GM21528 (cell line): ENCODE measurements around the gene STK16.
"Not testable (repeated sequence)": the region's sequence is repeated elsewhere in the genome, so short reads cannot be mapped to it uniquely, and the experiment has no call there.

ENCODE experiments used
- ATAC-seq: cut with Tn5 transposase; IDR thresholded peaks from one replicate; pipeline ENCODE4 v1.9.1; 2021; ENCODE audit warnings: mild to moderate bottlenecking, moderate library complexity; ENCODE audit not compliant: unreplicated experiment, low FRiP score

The STK16 gene

GRCh38 chr2:219284501-219285372 is 39.5 kb downstream of the STK16 start:
- no peak for ATAC-seq

GRCh38 chr2:219285373-219285735 is 40.1 kb downstream of the STK16 start:
- ATAC-seq: no peak

- ATAC-seq: no peak
Measured at GRCh38 chr2:219285894-219286425, 40.7 kb downstream of the STK16 start.

GRCh38 chr2:219286436-219287115 is 41.3 kb downstream of the STK16 start:
- no peak for ATAC-seq

- ATAC-seq: not testable (repeated sequence)
Measured at GRCh38 chr2:219287116-219287440, 41.8 kb downstream of the STK16 start.

GRCh38 chr2:219287580-219288265 is 42.4 kb downstream of the STK16 start:
- no peak for ATAC-seq

GRCh38 chr2:219289195-219289536 is 43.9 kb downstream of the STK16 start:
- no peak for ATAC-seq

GRCh38 chr2:219289537-219290361 is 44.5 kb downstream of the STK16 start:
- no peak for ATAC-seq

GRCh38 chr2:219290381-219291171 is 45.3 kb downstream of the STK16 start:
- ATAC-seq: no peak

GRCh38 chr2:219291394-219291793 is 46.1 kb downstream of the STK16 start:
- ATAC-seq: no peak

GRCh38 chr2:219291910-219292490 is 46.7 kb downstream of the STK16 start:
- no peak for ATAC-seq

GRCh38 chr2:219292616-219293015 is 47.3 kb downstream of the STK16 start:
- ATAC-seq: no peak

- ATAC-seq: no peak
Measured at GRCh38 chr2:219293736-219294231, 48.5 kb downstream of the STK16 start.

- ATAC-seq: peak; percentile 88
Measured at GRCh38 chr2:219294356-219295351, 49.4 kb downstream of the STK16 start.

GRCh38 chr2:219296142-219296541 is 50.9 kb downstream of the STK16 start:
- no peak for ATAC-seq

- ATAC-seq: no peak
Measured at GRCh38 chr2:219296631-219297391, 51.5 kb downstream of the STK16 start.

GRCh38 chr2:219297766-219298456 is 52.6 kb downstream of the STK16 start:
- ATAC-seq: no peak
